Measurements from ENCODE around the gene RABL6.

RABL6 gene

DNA sequence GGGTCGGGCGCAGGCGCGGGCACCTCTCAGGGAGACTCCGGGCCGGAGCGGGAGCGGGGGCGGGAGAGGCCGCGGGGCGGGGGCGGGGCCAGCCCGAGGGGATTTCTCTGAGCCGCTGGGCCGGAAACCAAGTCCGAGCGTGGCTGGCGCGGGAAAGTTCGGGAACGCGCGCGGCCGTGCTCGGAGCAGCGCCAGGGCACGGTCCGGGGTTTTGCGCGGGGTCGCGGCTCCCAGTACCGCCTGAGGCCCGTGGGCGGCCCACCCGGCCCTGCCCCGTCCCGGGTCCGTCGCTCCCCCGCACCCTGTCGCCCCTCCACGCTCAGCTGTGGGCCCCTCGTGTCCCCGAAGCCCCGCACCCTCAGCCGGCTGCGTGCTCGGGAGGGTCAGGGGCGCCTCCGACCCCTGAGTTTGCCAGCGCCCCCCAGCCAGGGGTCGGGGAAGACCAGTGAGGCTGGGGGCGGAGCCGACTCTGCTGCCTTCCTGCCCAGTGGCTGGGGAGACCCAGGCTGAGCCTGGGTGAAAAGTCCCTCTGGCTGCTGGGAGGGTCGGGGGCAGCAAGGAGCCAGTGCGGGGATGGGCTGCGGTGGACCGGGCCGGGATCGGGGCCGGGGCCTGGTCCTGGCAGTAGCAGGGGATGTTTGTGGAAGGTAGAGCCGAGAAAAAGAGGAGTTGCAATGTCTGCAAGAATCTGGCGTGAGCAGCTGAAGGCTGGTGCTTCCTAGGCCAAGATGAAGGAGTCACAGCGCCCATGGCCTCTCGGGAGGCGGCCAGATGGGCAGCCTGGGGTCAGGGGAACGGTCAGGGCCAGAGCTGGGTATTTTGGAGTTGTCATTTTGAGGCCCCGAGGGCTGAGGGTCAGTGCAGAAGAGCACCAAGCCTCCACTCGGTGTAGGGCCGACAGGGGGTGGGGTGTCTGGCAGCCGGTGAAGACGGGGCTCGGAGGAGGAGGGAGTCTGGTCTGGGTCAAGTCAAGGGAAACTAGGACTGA lies 79.2 kb downstream of the RABL6 start:
- peak; percentile 28 for DNase-seq

DNA sequence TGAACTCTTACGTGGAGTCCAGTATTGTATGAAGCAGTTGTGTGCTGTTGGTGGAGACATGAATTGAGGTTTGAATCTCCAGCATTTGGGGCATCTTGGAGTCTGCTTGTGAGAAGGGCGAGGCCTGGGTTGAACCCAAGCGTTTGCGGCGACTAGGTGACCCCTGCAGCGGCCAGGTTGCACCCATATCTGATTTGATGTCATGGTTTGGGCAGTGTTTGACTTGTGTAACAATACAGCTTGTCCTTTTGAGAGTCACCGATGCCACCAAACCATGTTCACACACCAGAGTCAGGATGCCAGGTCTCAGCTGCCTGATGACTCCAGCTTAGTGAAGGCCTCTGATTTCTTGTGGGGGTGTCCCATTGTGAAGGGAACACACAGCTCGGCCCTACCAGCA lies 80.7 kb downstream of the RABL6 start:
- no peak for DNase-seq

DNA sequence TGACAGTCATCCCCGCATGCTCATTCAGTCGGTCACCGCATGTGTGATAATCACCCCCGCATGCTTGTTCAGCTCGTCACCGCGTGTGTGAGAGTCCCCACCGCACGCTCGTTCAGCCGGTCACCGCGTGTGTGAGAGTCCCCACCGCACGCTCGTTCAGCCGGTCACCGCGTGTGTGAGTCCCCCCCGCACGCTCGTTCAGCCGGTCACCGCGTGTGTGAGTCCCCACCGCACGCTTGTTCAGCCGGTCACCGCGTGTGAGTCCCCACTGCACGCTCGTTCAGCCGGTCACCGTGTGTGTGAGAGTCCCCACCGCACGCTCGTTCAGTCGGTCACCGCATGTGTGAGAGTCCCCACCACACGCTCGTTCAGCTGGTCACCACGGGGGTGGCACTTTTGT lies 82.1 kb downstream of the RABL6 start:
- DNase-seq, result no peak

DNA sequence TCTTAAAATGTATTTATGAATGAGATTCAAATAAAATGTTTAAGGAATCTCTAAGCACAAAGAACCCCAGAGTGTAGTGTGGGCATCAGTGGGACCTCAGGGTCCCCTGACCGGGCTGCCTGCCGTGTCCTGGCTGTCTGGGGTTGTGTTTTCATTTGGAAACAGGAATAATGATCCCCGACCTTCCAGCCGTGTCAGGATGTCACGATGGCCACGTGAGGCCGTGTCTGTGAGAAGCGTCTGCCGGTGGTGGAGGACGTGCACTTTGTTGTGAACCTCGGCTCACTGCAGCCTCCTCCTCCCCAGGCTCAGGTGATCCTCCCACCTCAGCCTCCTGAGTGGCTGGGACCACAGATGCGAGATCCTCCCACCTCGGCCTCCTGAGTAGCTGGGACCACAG lies 82.9 kb downstream of the RABL6 start:
- no peak for DNase-seq
